ENCODE data around the gene TIAM2. TPM values are rescaled to one million over a fixed set of nuclear protein-coding genes. Genes with fewer than 3 reads are reported as not detected.

Gene TIAM2
- total and polyA plus RNA-seq, 7 donors, result 3.4 to 20.3 (median 10.0) TPM

DNA sequence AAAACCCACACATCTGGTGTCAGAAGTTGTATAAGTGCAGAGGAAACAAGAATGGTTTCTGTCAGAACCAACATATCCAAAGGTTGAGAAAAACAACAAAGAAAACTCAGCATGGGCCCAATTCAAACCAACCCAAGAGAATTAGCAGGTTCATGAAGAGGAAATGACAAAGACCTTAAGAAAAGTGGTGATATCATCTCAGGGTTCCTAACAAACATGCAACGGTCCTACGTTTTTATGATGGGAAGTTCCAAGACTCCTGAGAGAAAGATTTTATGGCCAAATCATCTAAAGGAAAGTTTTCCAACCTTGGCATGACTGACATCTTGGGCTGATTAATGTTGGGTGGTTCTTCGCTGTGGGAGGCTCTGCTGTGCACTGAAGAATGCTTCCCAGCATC lies 296.2 kb downstream of the TIAM2 start:
- Histone ChIP-seq H3K9me3 (no peaks in the 10 kb centered on the region), H3K36me3 (ENCODE audit: insufficient read depth in 1 of 2, low read depth in 1 of 2) (peaks cover 2 to 49% of the 10 kb centered on the region in 2 donors), H3K4me1 (no peaks in the 10 kb centered on the region), H3K4me3 (no peak overlapping the region), H3K27me3 (ENCODE audit: insufficient read depth in 3 of 3, low read length in 2 of 3) (no peaks in the 10 kb centered on the region), H3K27ac (no peak overlapping the region)
- WGBS, 3 donors, result 69 to 76% (median 72%) methylated on average over 3 of the region's 3 CpGs
- no peak for ATAC-seq
- intact Hi-C loops (cut with DNase I), result no loop called here
- TF ChIP-seq, protein P1, sequence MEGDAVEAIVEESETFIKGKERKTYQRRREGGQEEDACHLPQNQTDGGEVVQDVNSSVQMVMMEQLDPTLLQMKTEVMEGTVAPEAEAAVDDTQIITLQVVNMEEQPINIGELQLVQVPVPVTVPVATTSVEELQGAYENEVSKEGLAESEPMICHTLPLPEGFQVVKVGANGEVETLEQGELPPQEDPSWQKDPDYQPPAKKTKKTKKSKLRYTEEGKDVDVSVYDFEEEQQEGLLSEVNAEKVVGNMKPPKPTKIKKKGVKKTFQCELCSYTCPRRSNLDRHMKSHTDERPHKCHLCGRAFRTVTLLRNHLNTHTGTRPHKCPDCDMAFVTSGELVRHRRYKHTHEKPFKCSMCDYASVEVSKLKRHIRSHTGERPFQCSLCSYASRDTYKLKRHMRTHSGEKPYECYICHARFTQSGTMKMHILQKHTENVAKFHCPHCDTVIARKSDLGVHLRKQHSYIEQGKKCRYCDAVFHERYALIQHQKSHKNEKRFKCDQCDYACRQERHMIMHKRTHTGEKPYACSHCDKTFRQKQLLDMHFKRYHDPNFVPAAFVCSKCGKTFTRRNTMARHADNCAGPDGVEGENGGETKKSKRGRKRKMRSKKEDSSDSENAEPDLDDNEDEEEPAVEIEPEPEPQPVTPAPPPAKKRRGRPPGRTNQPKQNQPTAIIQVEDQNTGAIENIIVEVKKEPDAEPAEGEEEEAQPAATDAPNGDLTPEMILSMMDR (IDR thresholded peaks at IDR 0.05), result no peak
- DNase-seq, result no peak

DNA sequence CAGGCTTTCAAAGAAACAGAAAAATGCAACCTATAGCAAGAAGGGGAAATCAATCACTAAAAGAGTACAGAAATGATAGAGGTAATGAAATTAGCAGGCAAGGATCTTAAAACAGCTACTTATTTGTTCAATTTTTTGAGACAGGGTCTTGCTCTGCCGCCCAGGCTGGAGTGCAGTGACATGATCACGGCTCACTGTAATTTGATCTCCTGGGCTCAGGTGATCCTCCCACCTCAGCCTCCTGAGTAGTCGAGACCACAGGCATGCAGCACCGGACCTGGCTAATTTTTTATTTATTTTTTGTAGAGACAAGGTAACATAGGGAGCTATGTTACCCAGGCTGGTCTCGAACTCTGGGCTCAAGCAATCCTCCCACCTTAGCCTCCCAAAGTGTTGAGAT lies 297.6 kb downstream of the TIAM2 start:
- 65 to 84% (median 67%) methylated on average over 5 of the region's 5 CpGs for WGBS, 3 donors
- TF ChIP-seq, protein P1 (IDR thresholded peaks at IDR 0.05), result no peak
- H3K27ac ChIP-seq, result no peak overlapping the region
- no peak overlapping the region for H3K4me3 ChIP-seq
- DNase-seq (no peak), ATAC-seq (no peak)
- intact Hi-C loops (cut with DNase I), result no loop called here
- H3K27me3 ChIP-seq (ENCODE audit: insufficient read depth in 3 of 3, low read length in 2 of 3), result no peaks in the 10 kb centered on the region
- no peaks in the 10 kb centered on the region for H3K9me3 ChIP-seq
- no peaks in the 10 kb centered on the region for H3K4me1 ChIP-seq
- H3K36me3 ChIP-seq (ENCODE audit: insufficient read depth in 1 of 2, low read depth in 1 of 2), result peaks cover 2 to 57% of the 10 kb centered on the region in 2 donors

DNA sequence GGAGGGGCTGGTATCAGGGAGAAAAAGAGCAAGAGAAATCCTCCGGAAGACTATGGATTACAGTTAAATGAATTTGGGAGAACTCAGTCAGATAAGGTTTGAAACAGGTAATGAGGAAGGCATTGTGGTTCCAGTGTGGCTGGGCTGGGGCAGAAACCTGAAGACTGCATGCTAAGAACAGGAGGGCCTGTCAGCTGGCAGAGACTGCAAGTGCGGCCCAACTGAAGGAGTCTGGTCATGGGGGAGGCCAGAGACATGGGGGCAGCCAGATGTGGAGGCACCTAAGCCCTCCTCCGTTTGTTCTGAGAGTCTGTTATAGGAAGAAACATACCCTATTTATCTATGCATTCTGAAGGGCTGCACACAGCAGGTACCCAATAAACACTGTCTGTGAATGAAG lies 302.6 kb downstream of the TIAM2 start:
- Histone ChIP-seq H3K27ac (no peak overlapping the region), H3K9me3 (no peaks in the 10 kb centered on the region), H3K4me3 (no peak overlapping the region), H3K4me1 (no peaks in the 10 kb centered on the region), H3K36me3 (ENCODE audit: insufficient read depth in 1 of 2, low read depth in 1 of 2) (peaks cover 0 to 72% of the 10 kb centered on the region in 2 donors), H3K27me3 (ENCODE audit: insufficient read depth in 3 of 3, low read length in 2 of 3) (no peaks in the 10 kb centered on the region)
- DNase-seq, result no peak
- TF ChIP-seq, protein P1 (IDR thresholded peaks at IDR 0.05), result no peak
- 85 to 92% (median 90%) methylated on average over 3 of the region's 3 CpGs for WGBS, 3 donors
- ATAC-seq, result no peak
- intact Hi-C loops (cut with DNase I), result no loop called here

DNA sequence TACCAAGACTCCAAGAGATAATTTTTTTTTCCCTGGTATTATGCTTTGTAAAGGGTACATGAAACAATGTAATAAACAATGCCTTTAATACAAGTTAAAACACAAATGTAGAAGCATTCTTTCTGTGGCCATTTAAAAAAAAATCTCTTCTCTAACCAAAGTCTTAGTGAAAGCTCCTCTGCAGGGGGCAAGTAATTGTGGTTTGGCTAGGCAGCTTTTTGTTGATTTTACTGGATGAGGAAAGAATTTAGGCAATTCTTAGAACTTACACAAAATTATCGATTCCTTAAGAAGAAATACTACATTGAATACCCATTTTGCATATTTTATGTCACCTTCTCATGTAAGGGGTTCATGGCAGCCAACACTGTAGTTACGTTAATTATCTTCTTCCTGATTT lies 306.8 kb downstream of the TIAM2 start:
- peaks cover 0 to 67% of the 10 kb centered on the region in 2 donors for H3K36me3 ChIP-seq (ENCODE audit: insufficient read depth in 1 of 2, low read depth in 1 of 2)
- H3K9me3 ChIP-seq, result no peaks in the 10 kb centered on the region
- no peaks in the 10 kb centered on the region for H3K4me1 ChIP-seq
- no peaks in the 10 kb centered on the region for H3K27me3 ChIP-seq (ENCODE audit: insufficient read depth in 3 of 3, low read length in 2 of 3)
- intact Hi-C loops (cut with DNase I), result no loop called here
- no peak for ATAC-seq
- no peak for DNase-seq
- no peak overlapping the region for H3K4me3 ChIP-seq
- H3K27ac ChIP-seq, result no peak overlapping the region
- TF ChIP-seq, protein P1 (IDR thresholded peaks at IDR 0.05), result no peak
- WGBS, 3 donors, result 94 to 97% (median 94%) methylated on average over 2 of the region's 2 CpGs

DNA sequence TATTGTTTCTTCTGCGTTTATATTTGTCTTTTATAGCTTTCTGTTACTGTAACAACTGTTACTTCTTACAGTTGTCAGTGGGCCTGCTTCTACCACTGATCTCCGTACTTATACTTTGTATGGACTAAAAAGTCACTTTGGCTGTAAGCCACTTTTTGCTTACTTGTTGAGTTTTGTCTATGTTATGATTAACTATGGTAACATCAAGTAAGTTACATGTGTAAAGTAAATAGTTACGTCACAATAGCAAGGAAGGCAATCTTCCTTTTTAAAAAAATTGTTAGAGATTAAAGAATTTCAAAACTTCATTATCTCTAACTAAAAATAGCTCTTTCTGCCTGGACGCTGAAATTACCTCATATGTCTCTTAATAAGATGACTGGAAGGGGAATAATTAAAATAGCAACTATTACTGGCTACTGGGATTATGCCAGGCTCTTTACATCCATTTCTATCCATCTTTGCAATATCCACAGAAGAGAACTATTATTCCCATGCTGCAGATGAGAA lies 308.3 kb downstream of the TIAM2 start:
- DNase-seq (no peak), ATAC-seq (no peak)
- H3K9me3 ChIP-seq, result no peaks in the 10 kb centered on the region
- H3K27me3 ChIP-seq (ENCODE audit: insufficient read depth in 3 of 3, low read length in 2 of 3), result no peaks in the 10 kb centered on the region
- H3K4me3 ChIP-seq, result no peak overlapping the region
- no peaks in the 10 kb centered on the region for H3K4me1 ChIP-seq
- H3K27ac ChIP-seq, result no peak overlapping the region
- TF ChIP-seq, protein P1 (IDR thresholded peaks at IDR 0.05), result no peak
- 66 to 74% (median 73%) methylated on average over 4 of the region's 4 CpGs for WGBS, 3 donors
- peaks cover 0 to 68% of the 10 kb centered on the region in 2 donors for H3K36me3 ChIP-seq (ENCODE audit: insufficient read depth in 1 of 2, low read depth in 1 of 2)
- intact Hi-C loops (cut with DNase I), result no loop called here
